Upper lobe of left lung (tissue), 6 donors: ENCODE results near the gene IWS1. TPM values are rescaled to one million over a fixed set of nuclear protein-coding genes. Genes with fewer than 3 reads are reported as not detected.

ENCODE experiments used
- ATAC-seq, 2 donors: fragments of 200-7000 bp; cut with Tn5 transposase; one replicate each; pipeline ENCODE4 v1.9.1; 2022; ENCODE audit warnings: mild to moderate bottlenecking in 2 of 2, moderate library complexity in 2 of 2; ENCODE audit not compliant: low FRiP score in 2 of 2
- DNase-seq, 2 donors: peaks; one replicate each; pipeline ENCODE4 v3.0.0-alpha.2; 2019 to 2020
- H3K27ac ChIP-seq, 4 donors: fragments of 200-600 bp; sonication (generic); one replicate each; pipeline ENCODE4 v1.5.1; 2016 to 2019
- H3K27me3 ChIP-seq, 4 donors: fragments of 200-600 bp; sonication (generic); one replicate each; pipeline ENCODE4 v1.5.1; 2017 to 2019
- H3K36me3 ChIP-seq, 4 donors: fragments of 200-600 bp; sonication (generic); one replicate each; pipeline ENCODE4 v1.5.1; 2016 to 2019
- H3K4me1 ChIP-seq, 4 donors: fragments of 200-600 bp; sonication (generic); one replicate each; pipeline ENCODE4 v1.5.1; 2018 to 2019
- H3K4me3 ChIP-seq, 4 donors: fragments of 200-600 bp; sonication (generic); one replicate each; pipeline ENCODE4 v1.5.1; 2017 to 2019; ENCODE audit warnings: mild to moderate bottlenecking in 2 of 4, moderate library complexity in 1 of 4
- H3K9me3 ChIP-seq, 4 donors: fragments of 200-600 bp; sonication (generic); one replicate each; pipeline ENCODE4 v1.5.1; 2018 to 2019
- CTCF ChIP-seq, 6 experiments: fragments of 450-650 bp in 4 of 6; fragments of 200-600 bp in 2 of 6; sonication (generic) in 2 of 6; IDR thresholded peaks; one replicate each; pipeline ENCODE4 v1.5.1; 2016 to 2019; ENCODE audit warnings: antibody characterized with exemption in 6 of 6
- EP300 ChIP-seq, 4 donors: sonication (generic); formaldehyde crosslinking; IDR thresholded peaks; one replicate each; pipeline ENCODE4 v1.5.1; 2017; ENCODE audit warnings: antibody characterized with exemption in 4 of 4, control low read depth in 2 of 4
- POLR2A ChIP-seq, 4 donors: fragments of 450-650 bp; IDR thresholded peaks; one replicate each; pipeline ENCODE4 v1.5.1; 2016 to 2017; ENCODE audit warnings: antibody characterized with exemption in 4 of 4, mild to moderate bottlenecking in 2 of 4
- POLR2AphosphoS5 ChIP-seq, 2 donors: sonication (generic); formaldehyde crosslinking; IDR thresholded peaks; one replicate each; pipeline ENCODE4 v1.5.1; 2017; ENCODE audit warnings: antibody characterized with exemption in 2 of 2
- WGBS, 2 donors: methylation state at CpG; one replicate each; pipeline ENCODE4 v1.1.5; 2017 to 2018; 5-methylcytosine and 5-hydroxymethylcytosine counted together
- total RNA-seq, 6 donors: library from RNA; depleted of rRNA in 4 of 6; stranded (reverse); fragments of >200 nt in 4 of 6; gene quantifications; one replicate each; pipeline versions ENCODE4 v1.1.0 to v1.2.1, GENCODE V29; 2016 to 2021
- donor health status: DM: no; HTN: no; CAD: no; lungs with moderate emphysema.
- donor health status: DM: no; HTN: yes; CAD: no; lungs with severe emphysema.

IWS1 gene
- total RNA-seq, 6 donors from 2014 or later: 29.5 to 128 (median 58.6) TPM

- DNase-seq (no peak), ATAC-seq (no peak)
- H3K9me3 ChIP-seq: no peaks in the 10 kb centered on the region
- H3K27me3 ChIP-seq: no peaks in the 10 kb centered on the region
- TF ChIP-seq POLR2A (IDR thresholded peaks at IDR 0.05): no peak
- TF ChIP-seq POLR2AphosphoS5 (IDR thresholded peaks at IDR 0.05): no peak
- no peak for TF ChIP-seq CTCF (IDR thresholded peaks at IDR 0.05)
- no peak for TF ChIP-seq EP300 (IDR thresholded peaks at IDR 0.05)
- H3K4me1 ChIP-seq: peaks cover 0 to 7% (median 3%) of the 10 kb centered on the region in 4 donors
- H3K4me3 ChIP-seq: no peak overlapping the region
- 69 to 79% methylated on average over 2 of the region's 2 CpGs for WGBS, 2 donors
- H3K36me3 ChIP-seq: peaks cover 16 to 96% (median 43%) of the 10 kb centered on the region in 4 donors
- H3K27ac ChIP-seq: no peak overlapping the region
Observed at GRCh38 chr2:127498386-127498785, 27.9 kb downstream of the IWS1 start.

GRCh38 chr2:127490283-127490682 is 36.0 kb downstream of the IWS1 start:
- 91 to 95% methylated on average over 4 of the region's 4 CpGs for WGBS, 2 donors
- no peaks in the 10 kb centered on the region for H3K27me3 ChIP-seq
- no peaks in the 10 kb centered on the region for H3K9me3 ChIP-seq
- H3K36me3 ChIP-seq: peaks cover 29 to 98% (median 61%) of the 10 kb centered on the region in 4 donors
- ATAC-seq (no peak), DNase-seq (no peak)
- peaks cover 0 to 8% (median 3%) of the 10 kb centered on the region in 4 donors for H3K4me1 ChIP-seq
- no peak overlapping the region for H3K27ac ChIP-seq
- H3K4me3 ChIP-seq: no peak overlapping the region
- TF ChIP-seq POLR2AphosphoS5 (IDR thresholded peaks at IDR 0.05): no peak
- TF ChIP-seq POLR2A (IDR thresholded peaks at IDR 0.05): no peak
- no peak for TF ChIP-seq CTCF (IDR thresholded peaks at IDR 0.05)
- TF ChIP-seq EP300 (IDR thresholded peaks at IDR 0.05): no peak

GRCh38 chr2:127486247-127487058 is 39.8 kb downstream of the IWS1 start:
- Histone ChIP-seq H3K9me3 (no peaks in the 10 kb centered on the region), H3K27me3 (no peaks in the 10 kb centered on the region), H3K36me3 (peaks cover 22 to 97% (median 72%) of the 10 kb centered on the region in 4 donors), H3K27ac (no peak overlapping the region), H3K4me3 (no peak overlapping the region), H3K4me1 (peaks cover 0 to 8% (median 3%) of the 10 kb centered on the region in 4 donors)
- DNase-seq (no peak), ATAC-seq (peak in 1 of 2 donors; percentile 41)
- TF ChIP-seq POLR2AphosphoS5 (IDR thresholded peaks at IDR 0.05) (no peak), CTCF (IDR thresholded peaks at IDR 0.05) (no peak), POLR2A (IDR thresholded peaks at IDR 0.05) (no peak), EP300 (IDR thresholded peaks at IDR 0.05) (no peak)
- 66 to 71% methylated on average over 8 of the region's 8 CpGs for WGBS, 2 donors

- ATAC-seq (no peak), DNase-seq (no peak)
- H3K27me3 ChIP-seq: no peaks in the 10 kb centered on the region
- no peak overlapping the region for H3K27ac ChIP-seq
- H3K36me3 ChIP-seq: peaks cover 24 to 97% (median 78%) of the 10 kb centered on the region in 4 donors
- TF ChIP-seq POLR2AphosphoS5 (IDR thresholded peaks at IDR 0.05) (no peak), POLR2A (IDR thresholded peaks at IDR 0.05) (no peak), CTCF (IDR thresholded peaks at IDR 0.05) (no peak), EP300 (IDR thresholded peaks at IDR 0.05) (no peak)
- H3K4me1 ChIP-seq: peaks cover 0 to 8% (median 3%) of the 10 kb centered on the region in 4 donors
- no peak overlapping the region for H3K4me3 ChIP-seq
- 64 to 65% methylated on average over 5 of the region's 5 CpGs for WGBS, 2 donors
- H3K9me3 ChIP-seq: no peaks in the 10 kb centered on the region
Observed at GRCh38 chr2:127485694-127486071, 40.6 kb downstream of the IWS1 start.
